BE2C (cell line): Measurements from ENCODE around the gene PRKG1.

Experiments
- DNase-seq: peaks from one replicate; pipeline ENCODE4 v3.0.0-alpha.2; 2020
- H3K27me3 ChIP-seq: fragments of 250-450 bp; sonication (Bioruptor Pico); 2 replicates; pipeline ENCODE4 v1.5.1; 2020; ENCODE audit warnings: mild to moderate bottlenecking
- H3K36me3 ChIP-seq: fragments of 250-450 bp; sonication (Bioruptor Pico); 2 replicates; pipeline ENCODE4 v1.5.1; 2020; ENCODE audit warnings: mild to moderate bottlenecking
- H3K4me1 ChIP-seq: fragments of 250-450 bp; sonication (Bioruptor Pico); 2 replicates; pipeline ENCODE4 v1.5.1; 2020
- H3K4me3 ChIP-seq: 2 replicates; pipeline ENCODE4 v1.5.1; 2011; ENCODE audit warnings: low read depth, low read length
- H3K9me3 ChIP-seq: fragments of 250-450 bp; sonication (Bioruptor Pico); 2 replicates; pipeline ENCODE4 v1.5.1; 2020
- CTCF ChIP-seq: IDR thresholded peaks from 2 replicates; pipeline ENCODE4 v1.5.1; 2012; ENCODE audit warnings: mild to moderate bottlenecking, low read depth, low read length

Gene PRKG1

GRCh38 chr10:51112013-51112412 is 37.7 kb downstream of the PRKG1 start:
- no peak for DNase-seq
- Histone ChIP-seq H3K27me3 (no peaks in the 10 kb centered on the region), H3K36me3 (no peaks in the 10 kb centered on the region), H3K9me3 (no peaks in the 10 kb centered on the region), H3K4me1 (no peaks in the 10 kb centered on the region), H3K4me3 (no peak overlapping the region)
- no peak for TF ChIP-seq CTCF

DNA sequence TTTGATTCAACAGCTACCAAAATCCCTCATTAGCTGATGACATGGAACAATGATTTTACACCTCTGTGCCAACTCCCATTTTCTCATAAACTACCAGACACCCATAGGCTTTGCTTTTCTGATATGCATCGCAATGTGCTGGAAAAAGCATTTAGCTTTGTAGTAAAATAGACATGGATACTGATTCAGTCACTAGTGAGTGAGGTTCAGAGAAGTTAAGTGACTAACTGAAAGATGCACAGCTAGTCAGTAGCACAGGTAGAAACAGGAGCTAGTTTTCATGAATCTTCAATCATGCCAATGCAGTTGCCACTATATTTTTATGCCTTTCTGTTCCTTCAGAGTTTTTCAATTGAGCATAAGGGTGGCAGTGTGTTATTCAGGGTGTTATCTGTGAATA is 38.7 kb downstream of the PRKG1 start:
- H3K9me3 ChIP-seq = no peaks in the 10 kb centered on the region
- H3K36me3 ChIP-seq = no peaks in the 10 kb centered on the region
- no peak for DNase-seq
- H3K4me1 ChIP-seq = no peaks in the 10 kb centered on the region
- H3K4me3 ChIP-seq = no peak overlapping the region
- no peak for TF ChIP-seq CTCF
- H3K27me3 ChIP-seq = no peaks in the 10 kb centered on the region

DNA sequence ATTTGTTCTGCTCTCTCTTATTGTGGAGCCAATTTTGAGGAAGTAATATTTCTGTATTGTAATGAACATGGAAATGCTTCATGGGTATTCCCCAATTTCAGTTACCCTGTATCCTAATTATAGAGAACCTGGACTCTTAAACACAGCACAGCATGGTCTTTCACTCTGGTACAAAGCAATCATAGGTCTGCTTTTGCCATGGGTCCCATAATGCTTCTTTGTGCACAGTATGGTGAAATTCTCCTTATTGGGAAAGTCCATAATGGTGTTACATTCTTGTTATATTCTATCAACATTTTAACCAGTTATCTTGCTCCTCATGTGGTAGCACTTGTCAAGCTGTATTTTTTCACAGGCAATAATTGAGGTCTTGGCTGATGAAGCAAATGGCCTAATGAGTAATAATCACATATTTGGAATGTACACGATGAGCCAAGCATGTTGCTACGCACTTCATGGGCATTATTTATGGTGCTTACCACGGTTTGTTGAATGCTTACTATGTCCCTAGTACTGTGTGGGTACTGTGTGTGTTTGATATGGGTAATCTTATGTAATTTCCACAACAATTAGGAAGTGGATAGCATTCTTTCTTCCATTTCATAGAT is 42.9 kb downstream of the PRKG1 start:
- no peaks in the 10 kb centered on the region for H3K36me3 ChIP-seq
- no peak for DNase-seq
- H3K4me3 ChIP-seq = no peak overlapping the region
- no peaks in the 10 kb centered on the region for H3K9me3 ChIP-seq
- no peaks in the 10 kb centered on the region for H3K27me3 ChIP-seq
- no peaks in the 10 kb centered on the region for H3K4me1 ChIP-seq
- no peak for TF ChIP-seq CTCF

GRCh38 chr10:51117794-51118193 is 43.5 kb downstream of the PRKG1 start:
- H3K4me1 ChIP-seq = no peaks in the 10 kb centered on the region
- DNase-seq = no peak
- no peak for TF ChIP-seq CTCF
- no peaks in the 10 kb centered on the region for H3K9me3 ChIP-seq
- H3K36me3 ChIP-seq = no peaks in the 10 kb centered on the region
- no peaks in the 10 kb centered on the region for H3K27me3 ChIP-seq
- no peak overlapping the region for H3K4me3 ChIP-seq

GRCh38 chr10:51119441-51119840 is 45.2 kb downstream of the PRKG1 start:
- no peak overlapping the region for H3K4me3 ChIP-seq
- no peaks in the 10 kb centered on the region for H3K27me3 ChIP-seq
- TF ChIP-seq CTCF = no peak

GRCh38 chr10:51121861-51122260 is 47.6 kb downstream of the PRKG1 start:
- TF ChIP-seq CTCF = no peak
- Histone ChIP-seq H3K9me3 (no peaks in the 10 kb centered on the region), H3K36me3 (no peaks in the 10 kb centered on the region), H3K4me3 (no peak overlapping the region), H3K4me1 (no peaks in the 10 kb centered on the region), H3K27me3 (no peaks in the 10 kb centered on the region)
- DNase-seq = no peak

More at GRCh38 chr10:51119441-51119840, 45.2 kb downstream of the PRKG1 start:
- H3K36me3 ChIP-seq = no peaks in the 10 kb centered on the region
- no peak for DNase-seq
- H3K9me3 ChIP-seq = no peaks in the 10 kb centered on the region
- H3K4me1 ChIP-seq = no peaks in the 10 kb centered on the region
